K562 (cell line): Measurements from ENCODE around the gene ALDH16A1.
A peak's percentile ranks its signal among the peaks of the same experiment; 100 is the strongest.

ENCODE experiments used
- BCL6 ChIP-seq: fragments of 250-450 bp; sonication (Bioruptor Pico); IDR thresholded peaks from 2 replicates; pipeline ENCODE4 v1.4.0; 2020
- BRF1 ChIP-seq: IDR thresholded peaks from 3 replicates; pipeline ENCODE4 v1.6.1; 2011; ENCODE audit warnings: borderline replicate concordance, mild to moderate bottlenecking; ENCODE audit not compliant: insufficient read length; ENCODE audit errors: extremely low read depth
- JUN ChIP-seq, 2 experiments: sonication (generic) in 1 of 2; formaldehyde crosslinking in 1 of 2; IDR thresholded peaks; 2 replicates each; pipeline versions ENCODE4 v1.6.1 to v1.8.0; 2012 to 2022; ENCODE audit warnings: borderline replicate concordance in 2 of 2, mild to moderate bottlenecking in 2 of 2, improper control_type of control experiment in 1 of 2, low read depth in 1 of 2, low read length in 1 of 2, missing genetic modification reagents in 1 of 2
- TAF1 ChIP-seq: IDR thresholded peaks from 2 replicates; pipeline ENCODE4 v1.6.1; 2011; ENCODE audit warnings: mild to moderate bottlenecking, low read length, moderate library complexity; ENCODE audit not compliant: insufficient read depth, control insufficient read depth, severe bottlenecking; ENCODE audit errors: extremely low read depth
- TF ChIP-seq, protein P1 (sequence below): fragments of 450-650 bp; formaldehyde crosslinking; IDR thresholded peaks from 2 replicates; pipeline ENCODE4 v1.4.0; 2022; ENCODE audit warnings: missing genetic modification characterization

GRCh38 chr19:49491804-49492572, 39.0 kb downstream of the ALDH16A1 start:
- peak; percentile 8; the same call in 1 of the 2 replicates for TF ChIP-seq BCL6
- TF ChIP-seq, protein P1, sequence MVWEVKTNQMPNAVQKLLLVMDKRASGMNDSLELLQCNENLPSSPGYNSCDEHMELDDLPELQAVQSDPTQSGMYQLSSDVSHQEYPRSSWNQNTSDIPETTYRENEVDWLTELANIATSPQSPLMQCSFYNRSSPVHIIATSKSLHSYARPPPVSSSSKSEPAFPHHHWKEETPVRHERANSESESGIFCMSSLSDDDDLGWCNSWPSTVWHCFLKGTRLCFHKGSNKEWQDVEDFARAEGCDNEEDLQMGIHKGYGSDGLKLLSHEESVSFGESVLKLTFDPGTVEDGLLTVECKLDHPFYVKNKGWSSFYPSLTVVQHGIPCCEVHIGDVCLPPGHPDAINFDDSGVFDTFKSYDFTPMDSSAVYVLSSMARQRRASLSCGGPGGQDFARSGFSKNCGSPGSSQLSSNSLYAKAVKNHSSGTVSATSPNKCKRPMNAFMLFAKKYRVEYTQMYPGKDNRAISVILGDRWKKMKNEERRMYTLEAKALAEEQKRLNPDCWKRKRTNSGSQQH (CRISPR knock-in tag) = no peak
- TF ChIP-seq TAF1 = no peak
- TF ChIP-seq BRF1 = no peak
- no peak for TF ChIP-seq JUN (IDR thresholded peaks at IDR 0.05; ENCODE audit: borderline replicate concordance, low read depth, low read length)
- no peak for TF ChIP-seq JUN (CRISPR knock-in tag; IDR thresholded peaks at IDR 0.05; ENCODE audit: borderline replicate concordance)
